ENCODE results near the gene UBE2D3.

Gene UBE2D3

DNA sequence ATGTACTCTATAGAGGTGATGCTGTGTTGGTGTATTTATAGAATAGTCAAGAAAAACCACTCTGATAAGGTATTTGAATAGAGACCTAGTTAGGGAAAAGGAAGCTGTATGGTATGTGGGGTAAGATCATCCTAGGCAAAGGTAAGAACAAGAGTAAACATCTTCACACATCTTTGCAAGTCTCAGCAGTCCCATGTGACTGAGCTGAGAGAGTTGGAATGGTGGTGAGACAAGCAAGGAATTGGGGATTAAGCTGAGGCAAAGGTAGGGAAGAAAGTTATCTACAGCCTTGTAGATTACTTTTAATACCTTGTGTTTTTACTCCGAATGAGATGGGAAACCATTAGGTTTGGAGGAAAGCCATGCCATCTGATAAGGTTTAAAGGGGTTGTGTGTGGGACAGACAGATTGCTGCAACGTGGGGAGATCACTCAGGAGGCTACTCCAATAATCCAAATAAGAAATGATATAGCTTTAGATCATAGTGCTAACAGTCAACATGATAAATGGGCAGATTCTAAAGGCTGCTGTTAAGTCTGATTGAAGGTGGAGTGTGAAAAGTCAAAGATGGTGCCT is 34.9 kb downstream of the UBE2D3 start:
- DNase-seq (ENCODE audit: low read depth, low spot score) = no peak

- DNase-seq (ENCODE audit: low read depth, low spot score) = no peak
Measured at GRCh38 chr4:102791318-102791835, 36.0 kb downstream of the UBE2D3 start.

DNA sequence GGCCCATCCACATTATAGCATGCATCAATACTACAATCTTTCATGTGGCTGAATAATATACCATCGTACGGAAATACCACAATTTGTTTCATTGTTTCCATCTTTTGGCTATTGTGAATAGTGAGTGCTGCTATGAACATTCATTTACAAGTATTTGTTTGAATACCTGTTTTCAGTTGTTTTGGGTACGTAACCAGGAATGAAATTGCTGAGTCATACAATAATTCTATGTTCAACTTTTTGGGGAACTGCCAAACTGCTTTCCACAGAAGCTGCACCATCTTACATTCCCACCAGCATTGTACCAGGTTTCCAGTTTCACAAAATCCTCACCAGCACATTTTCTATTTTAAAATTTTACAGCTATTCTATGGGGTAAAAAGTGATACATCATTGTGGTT is 38.0 kb downstream of the UBE2D3 start:
- DNase-seq (ENCODE audit: low read depth, low spot score) = no peak

GRCh38 chr4:102787944-102788343 is 39.4 kb downstream of the UBE2D3 start:
- no peak for DNase-seq (ENCODE audit: low read depth, low spot score)

DNA sequence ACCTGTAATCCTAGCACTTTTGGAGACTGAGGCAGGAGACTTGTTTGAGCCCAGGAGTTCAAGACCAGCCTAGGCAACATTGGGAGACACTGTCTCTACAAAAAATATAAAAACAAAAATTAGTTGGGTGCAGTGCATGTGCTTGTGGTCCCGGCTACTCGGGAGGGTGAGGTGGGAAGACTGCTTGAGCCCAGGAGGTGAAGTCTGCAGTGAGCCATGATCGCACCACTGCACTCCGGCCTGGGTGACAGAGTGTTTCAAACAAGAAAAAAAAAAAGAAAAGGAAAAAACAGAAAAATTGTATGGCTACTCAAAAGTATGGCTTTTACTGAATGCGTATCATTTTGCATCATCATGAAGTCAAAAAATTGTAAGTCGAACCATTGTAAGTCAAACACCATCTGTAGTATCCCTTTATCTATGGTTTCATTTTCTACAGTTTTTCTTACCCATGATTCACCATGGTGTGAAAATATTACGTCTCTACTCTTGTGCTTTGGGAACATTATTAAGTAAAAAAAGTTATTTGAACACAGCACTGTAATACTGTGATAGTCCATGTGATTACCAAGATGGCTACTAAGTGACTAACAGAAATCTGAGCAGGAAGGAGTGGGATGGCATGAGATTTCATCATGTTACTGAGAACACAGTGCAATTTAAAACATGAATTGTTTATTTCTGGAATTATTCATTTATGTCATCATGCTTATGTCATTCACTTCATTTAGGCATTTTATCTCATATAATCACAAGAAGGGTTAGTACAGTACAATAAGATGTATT is 40.1 kb downstream of the UBE2D3 start:
- DNase-seq (ENCODE audit: low read depth, low spot score) = no peak

- no peak for DNase-seq (ENCODE audit: low read depth, low spot score)
Measured at GRCh38 chr4:102786279-102786678, 41.1 kb downstream of the UBE2D3 start.

DNA sequence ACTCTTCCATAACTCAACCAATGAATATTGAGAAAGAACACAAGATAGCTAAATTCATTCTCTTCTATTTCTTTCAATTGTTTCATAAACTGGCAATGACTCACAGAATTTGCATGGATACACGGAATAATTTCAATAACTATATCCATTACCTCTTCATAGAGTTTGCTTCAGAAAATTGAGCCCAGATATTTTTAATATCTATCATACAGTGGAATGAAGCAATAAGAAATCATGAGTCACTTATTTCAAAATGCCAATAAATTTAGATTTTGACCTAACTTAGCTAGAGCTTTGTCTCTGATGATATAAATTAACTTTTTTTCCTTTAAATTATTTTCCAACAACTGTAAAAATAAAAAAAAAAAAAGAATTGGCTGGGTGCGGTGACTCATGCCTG is 44.3 kb downstream of the UBE2D3 start:
- no peak for DNase-seq (ENCODE audit: low read depth, low spot score)

GRCh38 chr4:102781570-102781969 is 45.8 kb downstream of the UBE2D3 start:
- DNase-seq (ENCODE audit: low read depth, low spot score) = no peak

GRCh38 chr4:102780476-102781144 is 46.7 kb downstream of the UBE2D3 start:
- DNase-seq (ENCODE audit: low read depth, low spot score) = no peak

GRCh38 chr4:102779204-102779603 is 48.1 kb downstream of the UBE2D3 start:
- DNase-seq (ENCODE audit: low read depth, low spot score) = no peak

GRCh38 chr4:102778720-102779119 is 48.6 kb downstream of the UBE2D3 start:
- no peak for DNase-seq (ENCODE audit: low read depth, low spot score)

- DNase-seq (ENCODE audit: low read depth, low spot score) = no peak
Measured at GRCh38 chr4:102775805-102776204, 51.5 kb downstream of the UBE2D3 start.

GRCh38 chr4:102774254-102774653 is 53.1 kb downstream of the UBE2D3 start:
- no peak for DNase-seq (ENCODE audit: low read depth, low spot score)

DNA sequence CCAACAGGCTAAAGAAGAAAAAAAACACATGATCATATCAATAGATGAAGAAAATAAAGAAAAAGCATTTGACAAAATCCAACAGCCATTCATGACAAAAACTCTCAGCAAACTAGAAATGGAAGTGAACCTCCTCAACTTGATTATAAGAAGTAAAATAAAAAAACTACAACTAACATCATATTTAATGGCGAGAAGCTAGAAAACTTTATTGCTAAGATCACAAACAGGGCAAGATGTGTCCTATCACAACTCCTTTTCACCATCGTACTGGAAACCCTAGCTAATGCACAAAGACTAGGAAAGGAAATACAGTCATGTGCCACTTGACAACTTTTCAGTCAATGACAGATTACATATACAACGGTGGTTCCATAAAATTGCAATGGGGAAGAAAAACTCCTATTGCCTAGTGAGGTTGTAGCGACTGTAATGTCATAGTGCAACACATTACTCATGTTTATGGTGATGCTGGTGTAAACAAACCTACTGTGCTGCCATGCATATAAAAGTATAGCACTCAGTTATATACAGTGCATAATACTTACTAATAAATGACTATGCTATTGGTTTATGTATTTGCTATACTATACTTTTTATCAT is 54.5 kb downstream of the UBE2D3 start:
- DNase-seq (ENCODE audit: low read depth, low spot score) = no peak

DNA sequence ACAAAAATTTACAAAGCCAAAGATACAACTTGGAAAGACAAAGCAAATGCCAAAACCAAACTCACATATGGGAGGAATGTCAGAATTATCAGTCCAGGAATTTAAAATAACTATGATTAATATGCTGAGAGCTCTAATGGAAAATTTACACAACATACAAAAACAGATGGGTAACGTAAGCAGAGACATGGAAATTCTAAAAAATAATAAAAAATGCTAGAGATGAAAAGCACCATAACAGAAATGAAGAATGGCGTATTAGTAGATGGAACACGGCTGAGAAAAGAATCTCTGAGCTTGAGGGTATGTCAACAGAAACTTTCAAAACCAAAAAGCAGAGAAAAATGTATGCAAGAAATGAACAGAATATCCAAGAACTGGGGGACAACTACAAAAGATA is 62.5 kb downstream of the UBE2D3 start:
- DNase-seq (ENCODE audit: low read depth, low spot score) = no peak

- DNase-seq (ENCODE audit: low read depth, low spot score) = no peak
Measured at GRCh38 chr4:102761906-102762305, 65.4 kb downstream of the UBE2D3 start.

- no peak for DNase-seq (ENCODE audit: low read depth, low spot score)
Measured at GRCh38 chr4:102761296-102761701, 66.1 kb downstream of the UBE2D3 start.

DNA sequence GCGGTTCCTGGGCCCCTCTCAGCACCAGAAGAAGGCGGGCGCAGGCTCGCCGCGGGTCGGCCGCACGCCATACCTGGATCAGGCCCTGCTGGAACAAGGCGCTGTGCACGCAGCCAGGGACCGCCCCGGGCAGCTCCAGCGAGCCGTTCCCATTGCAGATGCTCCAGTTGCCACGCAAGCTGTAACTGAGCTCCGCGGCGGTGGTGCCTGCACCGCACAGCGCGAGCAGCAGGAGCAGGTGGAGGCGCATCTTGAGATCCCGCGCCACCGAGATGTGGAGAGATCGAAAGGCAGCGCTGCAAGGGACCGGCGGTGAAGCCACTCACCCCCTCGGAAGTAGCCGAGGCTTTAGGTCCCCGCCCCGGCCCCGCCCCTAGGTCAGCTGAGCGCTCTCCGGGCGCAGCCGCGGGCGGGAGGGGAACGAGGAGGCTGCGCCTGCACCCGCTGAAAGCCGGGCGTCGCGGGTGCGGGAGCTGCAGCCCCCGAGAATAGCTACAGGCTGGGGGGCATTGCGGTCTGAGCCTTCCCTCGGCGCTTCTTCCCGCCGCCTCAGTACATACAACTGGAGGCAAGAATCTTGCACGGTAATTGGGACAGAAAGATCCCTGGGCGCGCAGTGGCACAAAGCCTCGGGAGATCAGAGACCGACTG is 66.6 kb downstream of the UBE2D3 start, which contains the start of gene MANBA:
MANBA (minus strand) TSS at position 324 of the 651 bp plus-strand sequence; CDS start at position 250, 74 bp downstream.
- DNase-seq (ENCODE audit: low read depth, low spot score) = peak; percentile 52

DNA sequence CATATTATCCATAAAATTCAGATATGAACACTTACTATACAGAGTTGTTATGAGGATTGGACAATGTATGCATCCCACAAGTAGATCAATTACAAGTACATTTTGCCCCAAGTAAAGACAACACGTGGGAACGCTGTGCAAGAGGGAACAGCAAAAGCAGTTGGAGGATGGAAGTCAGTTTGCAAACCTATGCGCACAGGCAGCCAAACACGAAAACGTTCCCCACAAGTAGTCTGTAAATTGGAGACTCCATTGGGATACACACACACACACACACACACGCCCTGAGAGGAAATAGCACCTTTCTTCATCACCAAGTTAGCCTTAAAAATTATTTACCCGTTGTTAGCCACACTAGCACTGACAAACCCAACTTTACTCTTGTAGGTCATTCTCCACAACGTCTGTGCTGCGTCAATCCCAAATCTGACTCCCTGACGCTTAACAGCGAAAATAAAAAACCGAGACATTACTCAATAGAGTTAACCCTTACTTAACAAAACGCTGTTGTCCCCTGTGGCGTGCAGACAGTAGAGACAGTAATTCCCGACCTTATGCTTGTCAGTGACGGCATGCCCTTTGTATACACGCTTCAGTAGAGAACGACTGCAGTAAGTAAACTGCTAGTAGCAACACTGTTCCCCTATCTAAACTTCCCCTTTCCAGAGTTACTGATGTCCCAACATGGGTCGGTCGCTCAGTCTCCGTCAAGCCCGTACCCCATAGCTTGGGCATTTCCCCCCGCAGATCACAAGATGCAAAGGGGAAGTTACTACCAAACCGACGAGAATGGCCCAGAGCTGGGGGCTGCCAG is 67.3 kb downstream of the UBE2D3 start:
- no peak for DNase-seq (ENCODE audit: low read depth, low spot score)

GRCh38 chr4:102758241-102759160 is 68.8 kb downstream of the UBE2D3 start:
- DNase-seq (ENCODE audit: low read depth, low spot score) = no peak

Data from iPS DF 19.7 (cell line).